Panc1 (cell line): ENCODE results near the gene TEDC1.

ENCODE experiments used
- CTCF ChIP-seq: fragments of 450-650 bp; IDR thresholded peaks from 2 replicates; pipeline ENCODE4 v1.5.1; 2017; ENCODE audit warnings: mild to moderate bottlenecking
- POLR2AphosphoS5 ChIP-seq: IDR thresholded peaks from 2 replicates; pipeline ENCODE4 v1.6.1; 2012; ENCODE audit warnings: mild to moderate bottlenecking, low read depth, low read length, moderate library complexity
- REST ChIP-seq, 2 experiments: IDR thresholded peaks; 2 replicates each; pipeline ENCODE4 v1.6.1; 2011 to 2012; ENCODE audit warnings: low read depth in 2 of 2, control low read depth in 1 of 2, low read length in 1 of 2, mild to moderate bottlenecking in 1 of 2, moderate library complexity in 1 of 2; ENCODE audit not compliant: insufficient read depth in 1 of 2

DNA sequence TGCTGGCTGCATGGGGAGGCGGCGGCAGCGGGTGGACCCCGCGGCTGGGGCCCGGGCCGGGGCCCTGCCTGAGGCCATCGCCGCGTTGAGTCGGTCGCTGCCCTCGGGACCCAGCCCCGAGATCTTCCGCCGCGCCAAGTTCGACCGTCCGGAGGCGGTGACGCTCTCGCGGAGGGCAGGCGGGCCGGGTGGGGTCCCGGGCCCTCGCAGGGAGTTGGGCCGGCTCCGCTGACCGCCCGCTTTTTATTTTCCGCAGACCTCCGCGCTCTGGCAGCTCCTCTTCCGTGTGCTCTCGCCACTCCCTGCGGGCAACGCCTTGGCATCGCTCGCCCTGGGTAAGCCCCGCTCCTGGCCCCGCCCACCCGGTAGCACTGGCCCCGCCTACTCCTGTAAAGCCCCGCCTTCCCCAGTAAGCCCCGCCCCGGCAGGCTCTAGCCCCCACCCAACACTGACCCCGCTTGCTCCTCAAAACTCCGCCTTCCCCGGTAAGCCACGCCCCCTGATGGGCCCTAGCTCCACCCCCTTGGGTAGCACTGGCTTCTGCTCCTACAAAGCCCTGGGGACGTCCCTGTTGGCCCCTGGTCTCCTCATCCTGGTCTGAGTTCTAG is 424 bp downstream of the TEDC1 start:
- TF ChIP-seq CTCF, result no peak
- no peak for TF ChIP-seq REST (IDR thresholded peaks at IDR 0.05; ENCODE audit: insufficient read depth in 1 of 2, low read depth in 2 of 2, low read length in 1 of 2)
- peak; percentile 1; the same call in 1 of the 2 replicates for TF ChIP-seq POLR2AphosphoS5
